ENCODE measurements around the gene OR10G7.

The OR10G7 gene

GRCh38 chr11:124041254-124041653 lies at the start of gene OR10G7:
Gene OR10G7 (minus strand): TSS chr11:124041325. CDS start chr11:124039001, 2,324 bp downstream.
- no peak for DNase-seq

- no peak for DNase-seq
Measured at GRCh38 chr11:124085997-124086846, 45.1 kb upstream of the OR10G7 start.

GRCh38 chr11:124085583-124085982 lies 44.5 kb upstream of the OR10G7 start:
- no peak for DNase-seq

GRCh38 chr11:124082371-124082770 lies 41.2 kb upstream of the OR10G7 start:
- DNase-seq, result no peak

GRCh38 chr11:124081483-124081882 lies 40.4 kb upstream of the OR10G7 start:
- no peak for DNase-seq

GRCh38 chr11:124080327-124081001 lies 39.3 kb upstream of the OR10G7 start:
- peak; percentile 11 for DNase-seq

- DNase-seq, result no peak
Measured at GRCh38 chr11:124079631-124080326, 38.7 kb upstream of the OR10G7 start.

- DNase-seq, result no peak
Measured at GRCh38 chr11:124078591-124078990, 37.5 kb upstream of the OR10G7 start.

GRCh38 chr11:124077266-124077665 lies 36.1 kb upstream of the OR10G7 start:
- no peak for DNase-seq

- peak; percentile 38 for DNase-seq
Measured at GRCh38 chr11:124075841-124076651, 34.9 kb upstream of the OR10G7 start.

GRCh38 chr11:124075492-124075840 lies 34.3 kb upstream of the OR10G7 start:
- DNase-seq, result no peak

GRCh38 chr11:124074554-124074953 lies 33.4 kb upstream of the OR10G7 start:
- DNase-seq, result no peak

- no peak for DNase-seq
Measured at GRCh38 chr11:124072147-124072546, 31.0 kb upstream of the OR10G7 start.

GRCh38 chr11:124071623-124071948 lies 30.5 kb upstream of the OR10G7 start:
- DNase-seq, result no peak

GRCh38 chr11:124070915-124071622 lies 29.9 kb upstream of the OR10G7 start:
- peak; percentile 86 for DNase-seq

GRCh38 chr11:124069429-124070401 lies 28.6 kb upstream of the OR10G7 start:
- DNase-seq, result peak; percentile 78

- DNase-seq, result peak; percentile 27
Measured at GRCh38 chr11:124068601-124069110, 27.5 kb upstream of the OR10G7 start.

GRCh38 chr11:124052966-124053365 lies 11.8 kb upstream of the OR10G7 start:
- DNase-seq, result no peak

GRCh38 chr11:124050748-124051147 lies 9.6 kb upstream of the OR10G7 start:
- DNase-seq, result no peak

- DNase-seq, result no peak
Measured at GRCh38 chr11:124043420-124043819, 2.3 kb upstream of the OR10G7 start.

GRCh38 chr11:124039557-124039956 lies 1.6 kb downstream of the OR10G7 start:
- no peak for DNase-seq
